GM12864 (cell line): ENCODE results near the gene DRD5.
"Not testable (repeated sequence)": the region's sequence is repeated elsewhere in the genome, so short reads cannot be mapped to it uniquely, and the experiment has no call there.

Source experiments
- DNase-seq: peaks from one replicate; pipeline ENCODE4 v3.0.0-alpha.2; 2011; ENCODE audit warnings: low read depth
- H3K4me3 ChIP-seq: 2 replicates; pipeline ENCODE4 v1.5.1; 2011; ENCODE audit warnings: mild to moderate bottlenecking, low read depth, low read length, control low read depth
- TF ChIP-seq, protein P1 (sequence below): IDR thresholded peaks from 2 replicates; pipeline ENCODE4 v1.5.1; 2011; ENCODE audit warnings: low read depth, mild to moderate bottlenecking, moderate library complexity, low read length, control low read depth, inconsistent platforms; ENCODE audit errors: missing control alignments

The DRD5 gene

DNA sequence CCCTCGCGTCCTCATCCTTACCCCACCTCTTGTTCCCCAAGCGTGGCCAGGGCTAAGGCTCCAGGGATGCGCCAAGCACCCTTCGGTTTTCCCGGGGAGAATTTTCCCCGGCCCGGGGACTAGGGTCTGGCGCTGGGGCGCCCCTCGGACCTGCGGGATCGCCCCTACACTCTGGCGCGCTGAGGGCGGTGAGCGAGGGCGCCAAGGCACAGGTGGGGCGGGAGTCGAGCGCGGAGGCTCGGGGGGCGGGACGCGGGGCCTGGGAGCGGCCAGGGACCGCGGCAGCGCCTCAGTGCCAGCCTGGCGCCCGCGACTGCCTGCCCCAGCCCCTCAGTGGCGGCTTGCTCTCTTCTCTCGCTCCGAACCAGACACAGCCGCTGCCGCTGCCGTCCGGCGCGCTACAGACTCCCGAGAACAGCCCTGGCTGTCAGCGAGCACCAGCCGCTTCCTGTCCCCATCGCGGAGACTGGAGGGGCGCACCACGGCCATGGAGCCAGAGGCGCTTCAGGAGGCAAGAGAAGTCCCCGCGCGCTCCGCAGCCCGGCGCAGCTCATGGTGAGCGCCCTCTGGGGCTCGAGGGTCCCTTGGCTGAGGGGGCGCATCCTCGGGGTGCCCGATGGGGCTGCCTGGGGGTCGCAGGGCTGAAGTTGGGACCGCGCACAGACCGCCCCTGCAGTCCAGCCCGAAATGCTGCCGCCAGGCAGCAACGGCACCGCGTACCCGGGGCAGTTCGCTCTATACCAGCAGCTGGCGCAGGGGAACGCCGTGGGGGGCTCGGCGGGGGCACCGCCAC is at the start of gene DRD5:
Gene DRD5 (plus strand): TSS at position 292 of the 793 bp plus-strand sequence. CDS start 396 bp downstream, at position 688.
- H3K4me3 ChIP-seq, result no peak within 1 kb of the TSS
- no peak for DNase-seq
- TF ChIP-seq, protein P1, sequence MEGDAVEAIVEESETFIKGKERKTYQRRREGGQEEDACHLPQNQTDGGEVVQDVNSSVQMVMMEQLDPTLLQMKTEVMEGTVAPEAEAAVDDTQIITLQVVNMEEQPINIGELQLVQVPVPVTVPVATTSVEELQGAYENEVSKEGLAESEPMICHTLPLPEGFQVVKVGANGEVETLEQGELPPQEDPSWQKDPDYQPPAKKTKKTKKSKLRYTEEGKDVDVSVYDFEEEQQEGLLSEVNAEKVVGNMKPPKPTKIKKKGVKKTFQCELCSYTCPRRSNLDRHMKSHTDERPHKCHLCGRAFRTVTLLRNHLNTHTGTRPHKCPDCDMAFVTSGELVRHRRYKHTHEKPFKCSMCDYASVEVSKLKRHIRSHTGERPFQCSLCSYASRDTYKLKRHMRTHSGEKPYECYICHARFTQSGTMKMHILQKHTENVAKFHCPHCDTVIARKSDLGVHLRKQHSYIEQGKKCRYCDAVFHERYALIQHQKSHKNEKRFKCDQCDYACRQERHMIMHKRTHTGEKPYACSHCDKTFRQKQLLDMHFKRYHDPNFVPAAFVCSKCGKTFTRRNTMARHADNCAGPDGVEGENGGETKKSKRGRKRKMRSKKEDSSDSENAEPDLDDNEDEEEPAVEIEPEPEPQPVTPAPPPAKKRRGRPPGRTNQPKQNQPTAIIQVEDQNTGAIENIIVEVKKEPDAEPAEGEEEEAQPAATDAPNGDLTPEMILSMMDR, result no peak

DNA sequence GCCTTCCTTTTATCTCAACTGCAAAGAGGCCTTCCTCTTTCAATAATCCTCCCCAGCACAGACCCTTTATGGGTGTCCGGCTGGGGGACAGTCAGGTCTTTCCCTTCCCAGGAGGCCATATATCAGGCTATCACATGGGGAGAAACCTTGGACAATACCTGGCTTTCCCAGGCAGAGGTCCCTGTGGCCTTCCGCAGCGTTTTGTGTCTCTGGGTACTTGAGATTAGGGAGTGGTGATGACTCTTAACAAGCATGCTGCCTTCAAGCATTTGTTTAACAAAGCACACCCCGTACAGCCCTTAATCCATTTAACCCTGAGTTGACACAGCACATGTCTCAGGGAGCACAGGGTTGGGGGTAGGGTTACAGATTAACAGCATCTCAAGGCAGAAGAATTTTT is 49.2 kb upstream of the DRD5 start:
- not testable (repeated sequence) for DNase-seq, H3K4me3 ChIP-seq

DNA sequence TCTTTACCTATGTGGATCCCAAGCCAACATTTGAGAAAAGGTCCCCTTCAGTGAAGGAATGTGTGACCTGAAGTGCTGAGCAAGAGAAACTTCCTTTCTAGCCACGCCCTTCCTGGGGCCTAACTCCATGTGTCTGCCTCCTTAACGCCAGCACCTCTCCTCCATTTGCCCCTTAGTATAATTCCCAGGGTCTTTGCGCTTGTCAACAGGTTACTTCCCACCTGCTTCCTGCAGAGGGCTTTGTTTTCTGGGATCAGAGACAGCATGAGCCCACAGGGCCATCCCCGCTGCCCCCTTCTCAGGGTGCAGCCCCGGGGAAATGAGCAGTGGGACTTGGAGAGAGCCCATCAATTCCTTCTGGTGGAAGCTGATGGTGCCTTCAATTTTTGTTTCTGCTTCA is 45.9 kb upstream of the DRD5 start:
- DNase-seq, result no peak
- H3K4me3 ChIP-seq, result no peak overlapping the region
- TF ChIP-seq, protein P1, result no peak

GRCh38 chr4:9737280-9737679 is 44.2 kb upstream of the DRD5 start:
- not testable (repeated sequence) for DNase-seq, H3K4me3 ChIP-seq

DNA sequence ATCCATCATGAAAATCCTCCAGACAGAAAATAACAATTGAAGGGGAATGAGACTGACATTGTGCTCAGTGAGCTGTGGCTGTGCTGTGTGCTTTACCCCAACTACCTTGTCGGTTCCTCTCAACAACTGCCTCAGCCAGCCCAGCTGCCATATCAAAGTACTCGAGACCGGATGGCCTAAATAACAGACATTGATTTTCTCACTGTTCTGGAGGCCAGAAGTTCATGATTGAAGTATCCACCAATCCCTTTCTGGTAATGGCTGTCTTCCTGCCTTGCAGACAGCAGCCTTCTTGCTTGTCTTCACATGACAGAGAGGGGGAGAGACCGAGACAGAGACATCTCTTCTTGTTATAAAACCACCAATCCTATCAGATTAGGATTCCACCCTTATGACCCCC is 37.6 kb upstream of the DRD5 start:
- not testable (repeated sequence) for H3K4me3 ChIP-seq, DNase-seq

DNA sequence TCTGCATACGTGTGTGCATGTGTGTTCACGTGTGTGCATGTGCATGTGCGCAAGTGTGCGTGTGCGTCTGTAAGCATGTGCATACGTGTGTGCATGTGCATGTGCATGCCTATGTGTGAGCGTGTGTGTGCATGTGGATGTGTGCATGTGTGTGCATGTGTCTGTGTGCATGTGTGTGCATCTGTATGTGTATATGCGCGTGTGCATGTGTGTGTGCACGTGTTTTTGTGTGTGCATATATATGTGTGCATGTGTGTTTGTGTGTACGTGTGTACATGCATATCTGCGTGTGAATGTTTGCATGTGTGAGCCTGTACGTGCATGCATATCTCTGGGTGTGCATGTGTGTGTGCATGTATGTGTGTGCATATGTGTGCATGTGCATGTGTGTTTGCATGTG is 35.7 kb upstream of the DRD5 start:
- DNase-seq, result no peak
- TF ChIP-seq, protein P1, result no peak
- H3K4me3 ChIP-seq, result no peak overlapping the region

DNA sequence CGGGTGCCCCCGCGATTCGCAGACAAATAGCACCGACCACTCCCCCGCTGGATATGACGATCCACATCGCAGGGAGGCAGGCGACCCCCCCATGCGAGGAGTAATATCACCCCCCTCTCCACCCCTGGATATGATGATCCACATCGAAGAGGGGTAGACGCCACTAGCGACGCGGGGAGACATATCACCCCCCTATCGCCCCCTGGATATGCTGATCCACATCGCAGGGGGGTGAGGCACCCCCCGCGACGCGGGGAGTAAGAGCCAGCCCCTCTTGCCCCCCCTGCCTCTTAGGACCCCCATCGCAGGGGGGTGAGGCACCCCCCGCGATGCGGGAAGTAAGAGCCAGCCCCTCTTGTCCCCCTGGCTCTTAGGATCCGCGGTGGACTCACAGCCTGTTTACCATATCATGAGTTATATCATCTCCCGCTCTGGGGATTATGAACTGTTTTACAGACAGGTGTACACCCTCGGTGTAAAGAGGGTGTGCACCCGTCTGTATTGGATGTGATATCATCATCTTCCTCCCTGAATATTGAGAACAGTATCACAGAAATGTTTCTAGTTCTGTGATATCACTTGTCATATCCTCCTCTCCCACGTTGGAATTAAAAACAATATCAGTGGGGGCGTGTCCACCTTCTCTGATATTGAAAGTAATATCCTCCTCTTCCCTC is 22.7 kb upstream of the DRD5 start:
- no peak overlapping the region for H3K4me3 ChIP-seq
- TF ChIP-seq, protein P1, result no peak
- DNase-seq, result no peak

DNA sequence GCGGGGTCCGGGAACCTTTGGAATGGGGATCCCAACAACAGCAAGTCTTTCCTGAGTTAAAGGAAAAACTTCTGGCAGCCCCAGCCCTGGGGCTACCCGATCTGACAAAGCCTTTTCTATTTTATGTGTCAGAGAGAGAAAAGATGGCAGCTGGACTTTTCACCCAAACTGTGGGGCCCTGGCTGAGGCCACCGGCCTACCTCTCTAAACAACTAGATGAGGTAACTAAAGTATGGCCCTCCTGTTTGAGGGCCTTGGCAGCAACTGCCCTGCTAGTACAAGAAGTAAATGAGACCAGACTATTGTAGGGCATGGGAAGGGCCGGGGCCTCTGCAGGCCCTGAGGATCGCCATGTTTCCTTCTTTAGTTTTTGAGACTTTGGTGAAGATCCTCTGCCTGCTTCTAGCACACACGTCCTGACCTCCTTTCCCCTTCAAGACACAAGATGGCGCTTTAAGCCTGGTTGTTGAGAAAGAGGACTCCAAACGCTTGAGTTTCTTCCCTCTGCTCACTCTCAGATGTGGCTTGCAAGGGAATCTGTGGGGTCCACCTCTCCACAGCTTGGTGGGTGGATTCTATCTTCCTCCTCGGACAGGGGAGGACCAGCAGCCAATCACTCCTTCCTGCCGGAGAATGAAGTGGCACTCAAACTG is 18.5 kb upstream of the DRD5 start:
- peak; percentile 47 for DNase-seq
- TF ChIP-seq, protein P1, result peak; percentile 72
- no peak overlapping the region for H3K4me3 ChIP-seq
